GM19035 (cell line): ENCODE data around the gene HEXD.
"Not testable (repeated sequence)": the region's sequence is repeated elsewhere in the genome, so short reads cannot be mapped to it uniquely, and the experiment has no call there.

Experiments
- ATAC-seq: cut with Tn5 transposase; IDR thresholded peaks from one replicate; pipeline ENCODE4 v1.9.1; 2021; ENCODE audit not compliant: unreplicated experiment

Gene HEXD

GRCh38 chr17:82418001-82418986, at the start of gene HEXD, which contains the start of gene OGFOD3:
Gene HEXD (plus strand): TSS chr17:82418347. CDS start chr17:82419800, 1,453 bp downstream.
Gene OGFOD3 (minus strand): TSS chr17:82418586. CDS start chr17:82418485, 101 bp downstream.
- peak; percentile 91 for ATAC-seq

- no peak for ATAC-seq
These were observed 48.9 kb upstream of the HEXD start for GRCh38 chr17:82369211-82369610.

- ATAC-seq, result no peak
These were observed 47.4 kb upstream of the HEXD start for GRCh38 chr17:82370471-82371332.

- ATAC-seq, result no peak
These were observed 46.6 kb upstream of the HEXD start, which contains the start of gene UTS2R for GRCh38 chr17:82371333-82372248. Gene UTS2R (plus strand): TSS chr17:82371765. CDS start chr17:82374325, 2,560 bp downstream.

- ATAC-seq, result no peak
These were observed 45.7 kb upstream of the HEXD start for GRCh38 chr17:82372249-82373071.

GRCh38 chr17:82373072-82373452, 45.1 kb upstream of the HEXD start:
- ATAC-seq, result not testable (repeated sequence)

DNA sequence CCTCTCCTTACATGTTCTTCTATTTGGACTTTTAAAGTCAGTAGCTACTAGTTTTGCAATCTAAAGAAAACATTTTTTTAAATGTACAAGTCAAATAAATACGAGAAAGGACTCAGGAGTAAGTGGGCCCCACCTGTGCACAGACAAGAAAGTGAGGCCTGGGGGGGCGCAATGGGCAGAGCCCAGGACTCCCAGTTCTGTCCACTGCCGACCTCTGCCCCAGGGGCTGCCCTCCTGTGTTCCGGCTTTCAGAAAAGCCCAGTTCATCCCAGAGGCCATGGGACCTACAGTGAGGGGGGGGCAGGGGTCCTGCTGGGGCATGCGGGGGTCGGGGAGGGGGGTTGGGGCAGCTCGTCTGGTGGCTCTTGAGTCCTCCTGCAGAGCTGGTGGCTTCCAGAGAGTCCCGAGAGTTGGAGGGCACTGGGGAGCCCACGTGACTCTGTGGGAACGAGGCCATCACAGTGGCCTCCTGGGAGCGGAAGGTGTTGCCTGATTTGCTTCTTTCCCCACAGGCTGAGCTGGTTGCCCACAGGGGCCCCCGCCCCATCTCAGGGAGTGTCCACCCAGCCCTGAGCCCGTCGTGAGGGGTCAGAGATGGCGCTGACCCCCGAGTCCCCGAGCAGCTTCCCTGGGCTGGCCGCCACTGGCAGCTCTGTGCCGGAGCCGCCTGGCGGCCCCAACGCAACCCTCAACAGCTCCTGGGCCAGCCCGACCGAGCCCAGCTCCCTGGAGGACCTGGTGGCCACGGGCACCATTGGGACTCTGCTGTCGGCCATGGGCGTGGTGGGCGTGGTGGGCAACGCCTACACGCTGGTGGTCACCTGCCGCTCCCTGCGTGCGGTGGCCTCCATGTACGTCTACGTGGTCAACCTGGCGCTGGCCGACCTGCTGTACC, 44.2 kb upstream of the HEXD start:
- ATAC-seq, result no peak

DNA sequence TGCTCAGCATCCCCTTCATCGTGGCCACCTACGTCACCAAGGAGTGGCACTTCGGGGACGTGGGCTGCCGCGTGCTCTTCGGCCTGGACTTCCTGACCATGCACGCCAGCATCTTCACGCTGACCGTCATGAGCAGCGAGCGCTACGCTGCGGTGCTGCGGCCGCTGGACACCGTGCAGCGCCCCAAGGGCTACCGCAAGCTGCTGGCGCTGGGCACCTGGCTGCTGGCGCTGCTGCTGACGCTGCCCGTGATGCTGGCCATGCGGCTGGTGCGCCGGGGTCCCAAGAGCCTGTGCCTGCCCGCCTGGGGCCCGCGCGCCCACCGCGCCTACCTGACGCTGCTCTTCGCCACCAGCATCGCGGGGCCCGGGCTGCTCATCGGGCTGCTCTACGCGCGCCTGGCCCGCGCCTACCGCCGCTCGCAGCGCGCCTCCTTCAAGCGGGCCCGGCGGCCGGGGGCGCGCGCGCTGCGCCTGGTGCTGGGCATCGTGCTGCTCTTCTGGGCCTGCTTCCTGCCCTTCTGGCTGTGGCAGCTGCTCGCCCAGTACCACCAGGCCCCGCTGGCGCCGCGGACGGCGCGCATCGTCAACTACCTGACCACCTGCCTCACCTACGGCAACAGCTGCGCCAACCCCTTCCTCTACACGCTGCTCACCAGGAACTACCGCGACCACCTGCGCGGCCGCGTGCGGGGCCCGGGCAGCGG, 43.4 kb upstream of the HEXD start:
- no peak for ATAC-seq

- ATAC-seq, result no peak
These were observed 42.6 kb upstream of the HEXD start for GRCh38 chr17:82375359-82376041.

DNA sequence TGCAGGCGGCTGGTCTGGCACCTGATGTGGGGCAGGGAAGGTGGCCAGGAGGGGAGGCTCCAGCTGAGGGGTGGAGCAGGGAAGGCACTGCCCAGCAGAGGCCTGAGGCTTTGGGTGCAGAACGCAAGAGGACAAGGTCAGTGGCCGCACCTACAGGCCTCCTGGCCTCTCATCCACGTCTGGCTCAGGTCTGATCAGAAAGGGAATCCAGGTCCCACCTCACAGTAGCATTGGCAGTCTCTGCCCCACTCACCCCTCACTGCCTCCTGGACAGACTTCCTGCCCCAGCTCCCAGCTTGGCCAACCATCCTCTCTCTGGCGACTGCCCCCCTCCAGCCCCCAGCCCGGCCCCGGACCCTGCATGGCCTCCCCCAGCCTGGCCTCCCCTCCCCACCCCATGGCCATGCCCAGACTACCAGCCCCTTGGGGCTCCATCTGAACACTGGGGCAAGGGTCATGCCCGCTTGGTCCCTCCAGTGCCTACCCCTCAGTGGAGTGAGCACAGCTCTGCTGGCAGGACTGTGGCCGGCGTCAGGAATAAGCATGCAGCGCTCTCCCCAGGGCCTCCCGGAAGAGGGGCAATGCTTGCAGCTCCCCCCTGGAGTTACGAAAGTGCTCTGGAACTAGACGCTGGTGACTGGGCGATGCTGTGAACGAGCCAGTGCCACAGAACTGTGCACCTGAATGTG, 42.0 kb upstream of the HEXD start:
- ATAC-seq, result no peak

GRCh38 chr17:82377294-82377693, 40.9 kb upstream of the HEXD start:
- not testable (repeated sequence) for ATAC-seq

DNA sequence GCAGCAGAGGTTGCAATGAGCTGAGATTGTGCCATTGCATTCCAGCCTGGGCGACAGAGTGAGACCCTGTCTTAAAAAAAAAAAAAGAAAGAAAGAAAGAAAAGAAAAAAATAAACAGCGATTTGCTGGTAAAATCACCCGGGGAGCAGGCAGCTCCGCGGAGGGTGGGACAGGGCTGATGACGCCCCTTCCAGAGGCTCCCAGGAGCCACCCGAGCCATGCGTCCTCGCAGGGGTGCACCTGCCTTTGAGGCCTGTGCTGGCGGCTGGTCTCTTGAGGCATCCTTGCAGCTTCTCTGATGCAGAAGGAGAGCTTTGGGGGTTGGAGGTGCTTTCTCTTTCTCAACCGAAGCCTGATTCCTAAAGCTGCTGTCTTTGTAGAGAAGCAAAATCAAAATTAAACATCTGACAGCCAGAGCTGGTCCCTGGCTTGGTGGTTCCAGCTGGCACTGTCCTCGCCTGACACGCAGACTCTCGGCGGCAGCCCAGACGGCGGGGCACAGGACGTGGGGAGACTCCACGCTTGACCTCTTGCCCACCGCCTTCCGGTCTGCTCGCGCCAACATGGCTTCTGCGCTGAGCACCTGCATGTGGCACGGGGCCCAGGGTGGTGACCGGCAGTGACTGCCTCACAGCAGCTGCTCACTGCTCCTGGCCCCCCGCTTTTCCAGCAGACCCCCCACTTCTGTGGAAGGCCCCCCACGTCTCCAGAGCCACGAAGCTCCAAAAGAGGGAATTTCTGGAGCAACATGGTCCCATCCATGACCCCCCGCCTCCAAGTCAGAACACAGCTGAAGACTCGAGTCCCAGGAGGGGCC, 40.0 kb upstream of the HEXD start:
- no peak for ATAC-seq

DNA sequence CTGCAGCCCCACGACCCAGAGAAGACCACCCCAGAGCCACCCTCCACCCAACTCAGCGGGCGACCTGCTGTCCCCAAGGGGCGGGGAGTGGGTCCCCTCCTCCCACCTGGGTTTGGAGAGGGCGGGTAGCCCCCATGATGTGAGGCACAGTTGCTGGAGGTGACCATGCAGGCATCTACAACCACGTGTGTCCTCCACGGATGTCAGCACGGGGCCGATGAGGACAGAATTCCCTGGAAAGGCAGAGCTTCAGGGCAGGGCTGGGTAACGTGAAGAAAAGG, 39.5 kb upstream of the HEXD start:
- ATAC-seq, result no peak

GRCh38 chr17:82380860-82381702, 37.1 kb upstream of the HEXD start:
- no peak for ATAC-seq

DNA sequence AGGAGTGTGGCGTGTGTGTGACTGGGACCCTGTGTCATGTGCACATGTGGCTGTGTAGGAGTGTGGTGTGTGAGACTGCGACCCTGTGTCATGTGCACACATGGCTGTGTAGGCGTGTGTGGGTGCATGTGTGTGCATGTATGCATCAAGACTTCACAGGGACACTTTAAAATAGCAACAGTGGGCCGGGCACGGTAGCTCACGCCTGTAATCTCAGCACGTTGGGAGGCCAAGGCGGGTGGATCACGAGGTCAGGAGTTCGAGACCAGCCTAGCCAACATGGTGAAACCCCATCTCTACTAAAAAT, 36.5 kb upstream of the HEXD start:
- ATAC-seq, result not testable (repeated sequence)
